ENCODE data around the gene CFLAR.
"Not testable (repeated sequence)": the region's sequence is repeated elsewhere in the genome, so short reads cannot be mapped to it uniquely, and the experiment has no call there.

The CFLAR gene

GRCh38 chr2:201137505-201138400, 21.8 kb downstream of the CFLAR start:
- Histone ChIP-seq H3K27me3 (ENCODE audit: insufficient read depth, low read length, poor library complexity, severe bottlenecking) (no peaks in the 10 kb centered on the region), H2AFZ (ENCODE audit: low read length) (no peak overlapping the region), H3K9me3 (ENCODE audit: insufficient read depth, low read depth, low read length) (no peaks in the 10 kb centered on the region), H3K9me2 (replicated peaks; ENCODE audit: low read depth, low read length) (no peaks in the 10 kb centered on the region), H3K4me3 (ENCODE audit: low read length, poor library complexity, severe bottlenecking) (no peak overlapping the region), H3K4me2 (ENCODE audit: low read depth, low read length, poor library complexity, severe bottlenecking) (no peak overlapping the region), H3F3A (ENCODE audit: low read depth) (no peaks in the 10 kb centered on the region), H3K79me2 (ENCODE audit: insufficient read depth, low read length) (peaks cover 7% of the 10 kb centered on the region), H3K36me3 (ENCODE audit: insufficient read depth, low read length) (peaks cover 85% of the 10 kb centered on the region; the same call in 1 of the 2 replicates), H3K9ac (ENCODE audit: low read depth, low read length, poor library complexity, severe bottlenecking) (no peak overlapping the region), H4K20me1 (ENCODE audit: insufficient read depth, low read length, poor library complexity, severe bottlenecking) (peaks cover 3% of the 10 kb centered on the region), H3K4me1 (ENCODE audit: insufficient read depth, low read length, poor library complexity, severe bottlenecking) (no peaks in the 10 kb centered on the region)
- TF ChIP-seq CTCF (conservative IDR thresholded peaks at IDR 0.05; ENCODE audit: low read length): no peak
- no peak for TF ChIP-seq EZH2phosphoT487 (IDR thresholded peaks at IDR 0.05; ENCODE audit: borderline replicate concordance)

DNA sequence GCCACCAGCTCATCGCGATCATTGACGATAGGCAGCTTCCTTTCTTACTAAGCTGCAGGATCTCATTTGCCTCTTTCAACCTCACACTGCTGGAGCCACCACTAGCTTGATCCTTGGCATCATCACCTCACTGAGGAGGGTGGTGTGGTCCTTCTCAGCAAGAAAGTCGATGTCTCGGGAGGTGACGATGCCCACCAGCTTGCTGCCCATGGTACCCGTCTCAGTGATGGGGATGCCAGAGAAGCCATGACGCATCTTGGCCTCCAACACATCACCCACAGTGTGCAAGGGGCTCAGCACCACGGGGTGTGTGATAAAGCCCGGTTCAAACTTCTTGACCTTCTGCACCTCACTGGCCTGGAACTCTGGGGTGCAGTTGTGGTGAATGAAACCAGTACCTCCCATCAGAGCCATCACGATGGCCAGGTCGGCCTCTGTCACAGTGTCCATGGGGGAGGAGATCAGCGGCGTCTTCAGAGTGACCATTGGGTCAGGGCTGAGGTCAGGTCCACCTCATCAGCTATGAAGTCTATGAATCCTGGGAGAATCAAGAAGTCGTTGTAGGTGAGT, 22.5 kb downstream of the CFLAR start:
- TF ChIP-seq CTCF (conservative IDR thresholded peaks at IDR 0.05; ENCODE audit: low read length) (no peak), EZH2phosphoT487 (IDR thresholded peaks at IDR 0.05; ENCODE audit: borderline replicate concordance) (no peak)
- no peaks in the 10 kb centered on the region for H3F3A ChIP-seq (ENCODE audit: low read depth)
- peaks cover 85% of the 10 kb centered on the region; the same call in 1 of the 2 replicates for H3K36me3 ChIP-seq (ENCODE audit: insufficient read depth, low read length)
- H3K4me1 ChIP-seq (ENCODE audit: insufficient read depth, low read length, poor library complexity, severe bottlenecking): no peaks in the 10 kb centered on the region
- no peaks in the 10 kb centered on the region for H4K20me1 ChIP-seq (ENCODE audit: insufficient read depth, low read length, poor library complexity, severe bottlenecking)
- no peaks in the 10 kb centered on the region for H3K9me2 ChIP-seq (replicated peaks; ENCODE audit: low read depth, low read length)
- H3K4me3 ChIP-seq (ENCODE audit: low read length, poor library complexity, severe bottlenecking): no peak overlapping the region
- H3K9me3 ChIP-seq (ENCODE audit: insufficient read depth, low read depth, low read length): no peaks in the 10 kb centered on the region
- no peak overlapping the region for H2AFZ ChIP-seq (ENCODE audit: low read length)
- no peaks in the 10 kb centered on the region for H3K27me3 ChIP-seq (ENCODE audit: insufficient read depth, low read length, poor library complexity, severe bottlenecking)
- H3K79me2 ChIP-seq (ENCODE audit: insufficient read depth, low read length): no peaks in the 10 kb centered on the region
- no peak overlapping the region for H3K9ac ChIP-seq (ENCODE audit: low read depth, low read length, poor library complexity, severe bottlenecking)
- no peak overlapping the region for H3K4me2 ChIP-seq (ENCODE audit: low read depth, low read length, poor library complexity, severe bottlenecking)

DNA sequence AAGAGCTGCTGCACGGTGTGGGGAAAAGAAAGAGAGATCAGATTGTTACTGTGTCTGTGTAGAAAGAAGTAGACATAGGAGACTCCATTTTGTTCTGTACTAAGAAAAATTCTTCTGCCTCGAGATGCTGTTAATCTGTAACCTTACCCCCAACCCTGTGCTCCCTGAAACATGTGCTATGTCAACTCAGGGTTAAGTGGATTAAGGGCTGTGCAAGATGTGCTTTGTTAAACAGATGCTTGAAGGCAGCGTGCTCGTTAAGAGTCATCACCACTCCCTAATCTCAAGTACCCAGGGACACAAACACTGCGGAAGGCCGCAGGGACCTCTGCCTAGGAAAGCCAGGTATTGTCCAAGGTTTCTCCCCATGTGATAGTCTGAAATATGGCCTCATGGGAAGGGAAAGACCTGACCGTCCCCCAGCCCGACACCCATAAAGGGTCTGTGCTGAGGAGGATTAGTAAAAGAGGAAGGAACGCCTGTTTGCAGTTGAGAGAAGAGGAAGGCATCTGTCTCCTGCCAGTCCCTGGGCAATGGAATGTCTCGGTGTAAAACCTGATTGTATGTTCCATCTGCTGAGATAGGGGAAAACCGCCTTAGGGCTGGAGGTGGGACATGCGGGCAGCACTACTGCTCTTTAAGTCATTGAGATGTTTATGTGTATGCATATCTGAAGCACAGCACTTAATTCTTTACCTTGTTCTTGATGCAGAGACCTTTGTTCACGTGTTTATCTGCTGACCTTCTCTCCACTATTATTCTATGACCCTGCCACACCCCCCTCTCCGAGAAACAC, 23.2 kb downstream of the CFLAR start:
- H3K4me3 ChIP-seq (ENCODE audit: low read length, poor library complexity, severe bottlenecking); H2AFZ ChIP-seq (ENCODE audit: low read length); H3K79me2 ChIP-seq (ENCODE audit: insufficient read depth, low read length); H3K9me2 ChIP-seq (replicated peaks; ENCODE audit: low read depth, low read length); H3F3A ChIP-seq (ENCODE audit: low read depth); H3K4me2 ChIP-seq (ENCODE audit: low read depth, low read length, poor library complexity, severe bottlenecking); H3K4me1 ChIP-seq (ENCODE audit: insufficient read depth, low read length, poor library complexity, severe bottlenecking); H3K9ac ChIP-seq (ENCODE audit: low read depth, low read length, poor library complexity, severe bottlenecking); H4K20me1 ChIP-seq (ENCODE audit: insufficient read depth, low read length, poor library complexity, severe bottlenecking); H3K27me3 ChIP-seq (ENCODE audit: insufficient read depth, low read length, poor library complexity, severe bottlenecking); H3K9me3 ChIP-seq (ENCODE audit: insufficient read depth, low read depth, low read length): not testable (repeated sequence)
- H3K36me3 ChIP-seq (ENCODE audit: insufficient read depth, low read length): peaks cover 85% of the 10 kb centered on the region; the same call in 1 of the 2 replicates

All from Loucy (cell line).